ENCODE measurements around the gene NUDT5. TPM values are rescaled to one million over a fixed set of nuclear protein-coding genes. Genes with fewer than 3 reads are reported as not detected.

NUDT5 gene
- total RNA-seq, 2 experiments from 2014 or later = 11.6 to 13.5 TPM

DNA sequence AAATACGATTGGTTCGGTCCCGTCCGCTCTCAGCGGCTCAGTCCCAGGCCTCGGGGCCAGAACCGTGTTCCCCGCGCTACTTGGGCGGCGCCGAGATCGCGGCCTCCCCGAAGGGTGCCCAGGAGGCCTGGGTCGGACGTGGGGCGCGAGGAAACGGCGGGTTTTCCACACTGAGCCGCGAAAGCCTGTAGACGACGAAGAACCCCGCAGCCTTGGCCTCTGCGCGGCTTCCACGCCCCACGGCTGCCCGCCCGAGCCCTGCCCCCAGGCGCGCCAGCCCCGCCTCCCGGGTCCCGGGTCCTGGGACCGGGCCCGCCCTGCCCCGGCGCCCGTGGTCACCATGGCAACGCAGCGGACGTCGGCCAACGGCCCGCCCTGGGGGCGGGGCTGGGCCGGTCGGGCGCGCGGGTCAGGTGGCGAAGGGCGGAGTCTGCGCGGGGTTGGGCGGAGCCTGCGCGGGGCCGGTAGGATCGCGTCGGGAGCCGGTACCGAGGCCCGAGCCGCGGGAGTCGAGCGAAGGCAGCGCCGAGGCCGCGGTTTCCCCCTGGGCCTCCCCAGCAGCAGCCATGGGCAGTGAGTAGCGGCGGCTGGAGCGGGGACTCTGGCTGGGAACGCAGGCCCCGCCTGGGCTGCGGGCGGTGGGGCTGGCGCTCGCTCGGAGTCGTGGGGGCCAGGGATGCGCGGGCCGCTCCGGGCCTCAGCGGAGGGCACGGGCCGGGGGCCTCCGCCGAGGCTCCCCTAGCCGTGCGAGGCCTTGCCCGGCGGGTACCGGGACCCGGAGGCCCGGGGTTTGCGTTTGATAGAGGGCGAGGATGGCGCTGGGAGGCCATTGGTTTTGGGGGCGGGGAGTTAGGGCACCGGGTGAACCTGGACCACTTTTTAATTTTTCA lies 66.2 kb downstream of the NUDT5 start, which contains the start of gene SEC61A2:
Gene SEC61A2, plus strand, starts transcription at position 456 of the 890 bp plus-strand sequence. Its CDS starts 111 bp downstream, at position 567.
- CTCF ChIA-PET = interaction anchor here (0.7 to 1.4 kb wide), 5 partner anchors 60 to 86 kb away, joined by 3 to 10 read pairs (median 3); partner anchors contain the start of genes CDC123, DHTKD1 and NUDT5

GRCh38 chr10:12121673-12122072 lies 74.0 kb downstream of the NUDT5 start:
- DNase-seq (no peak), ATAC-seq (ENCODE audit: poor library complexity) (no peak)
- POLR2A ChIA-PET = no interaction called here
- Histone ChIP-seq H3K27ac (ENCODE audit: low read depth in 1 of 2, low read length in 2 of 2) (no peak overlapping the region), H3K4me3 (ENCODE audit: low read length) (no peak overlapping the region), H3K9me3 (ENCODE audit: control insufficient read depth in 1 of 2, insufficient read depth in 1 of 2, low read length in 2 of 2) (no peaks in the 10 kb centered on the region), H3K4me1 (ENCODE audit: insufficient read depth, low read length) (peaks cover 10% of the 10 kb centered on the region), H3K27me3 (ENCODE audit: control insufficient read depth in 1 of 2, insufficient read depth in 2 of 2, low read length in 2 of 2) (no peaks in the 10 kb centered on the region), H3K36me3 (ENCODE audit: insufficient read depth, low read length) (peaks cover 19% of the 10 kb centered on the region)
- no peak overlapping the region for H3K4me3 Mint-ChIP-seq
- no peak overlapping the region for H3K27ac Mint-ChIP-seq
- peaks cover 50% of the 10 kb centered on the region for H3K36me3 Mint-ChIP-seq (ENCODE audit: low read depth)
- H3K27me3 Mint-ChIP-seq = no peaks in the 10 kb centered on the region
- TF ChIP-seq CTCF (IDR thresholded peaks at IDR 0.05) = no peak
- intact Hi-C loops (cut with DNase I, micrococcal nuclease) = loop anchor here in 1 of 2 experiments (10.0 kb wide), 1 partner anchor 57 kb away; the partner anchor contains the start of gene DHTKD1
- peaks cover 15% of the 10 kb centered on the region for H3K4me1 Mint-ChIP-seq (ENCODE audit: low read depth)
- CTCF ChIA-PET = no interaction called here
- no peaks in the 10 kb centered on the region for H3K9me3 Mint-ChIP-seq

More for the DNA sequence above, 66.2 kb downstream of the NUDT5 start, which contains the start of gene SEC61A2:
- DNase-seq = peak; percentile 91 to 99 (median 98)
- intact Hi-C loops (cut with DNase I, micrococcal nuclease) = loop anchor here (1.0 to 10.0 kb wide), 6 partner anchors 61 to 218 kb away; partner anchors contain the start of genes DHTKD1 (in 2 of the 2), NUDT5 (in 2 of the 2), CAMK1D (in 1 of the 2) and CDC123 (in 1 of the 2)
- Histone ChIP-seq H3K36me3 (ENCODE audit: insufficient read depth, low read length) (peaks cover 3% of the 10 kb centered on the region), H3K27ac (ENCODE audit: low read depth in 1 of 2, low read length in 2 of 2) (peak within 1 kb of the TSS; percentile 76 to 79), H3K4me1 (ENCODE audit: insufficient read depth, low read length) (peaks cover 21% of the 10 kb centered on the region), H3K4me3 (ENCODE audit: low read length) (peak within 1 kb of the TSS; percentile 79), H3K27me3 (ENCODE audit: control insufficient read depth in 1 of 2, insufficient read depth in 2 of 2, low read length in 2 of 2) (no peaks in the 10 kb centered on the region), H3K9me3 (ENCODE audit: control insufficient read depth in 1 of 2, insufficient read depth in 1 of 2, low read length in 2 of 2) (no peaks in the 10 kb centered on the region)
- H3K4me3 Mint-ChIP-seq = peak within 1 kb of the TSS; percentile 96
- POLR2A ChIA-PET = interaction anchor here (1.2 to 1.4 kb wide), 3 partner anchors 60 to 87 kb away, joined by 3 to 7 read pairs (median 4); partner anchors contain the start of genes CDC123, NUDT5 and UPF2
- H3K36me3 Mint-ChIP-seq (ENCODE audit: low read depth) = peaks cover 9% of the 10 kb centered on the region
- no peaks in the 10 kb centered on the region for H3K9me3 Mint-ChIP-seq
- no peak for TF ChIP-seq CTCF (IDR thresholded peaks at IDR 0.05)
- no peaks in the 10 kb centered on the region for H3K27me3 Mint-ChIP-seq
- ATAC-seq (ENCODE audit: poor library complexity) = peak; percentile 88
- peaks cover 25% of the 10 kb centered on the region for H3K4me1 Mint-ChIP-seq (ENCODE audit: low read depth)
- H3K27ac Mint-ChIP-seq = peak within 1 kb of the TSS; percentile 83

Small RNAs within 50 kb of the gene (microRNA-seq; reads per million reads assigned to microRNA genes)
- gene MIR548AK (ENCODE audit: borderline microRNAs expressed, borderline replicate concordance) = not detected

Other genes starting within 250 kb of the NUDT5 start
- gene UPF2, start 153.1 kb downstream of the NUDT5 start, total RNA-seq = 10 to 100 TPM; 14.5 to 15.3 TPM
- gene DHTKD1, start 126.9 kb downstream of the NUDT5 start, total RNA-seq = 1 to 10 TPM; 5.1 to 5.3 TPM
- gene SEC61A2, start 66.2 kb downstream of the NUDT5 start, total RNA-seq = 10 to 100 TPM in 1 of 2 experiments, 1 to 10 TPM in 1; 9.9 to 10.8 TPM
- gene CDC123, start 297 bp upstream of the NUDT5 start, total RNA-seq = 10 to 100 TPM; 34.7 to 40.5 TPM
- gene CAMK1D, start 153.7 kb upstream of the NUDT5 start, total RNA-seq = 10 to 100 TPM; 28.8 to 35.3 TPM

All from CD4-positive, alpha-beta T cell (primary cell).